HEK293 (cell line): Measurements from ENCODE around the gene KCNAB2.

Experiments used
- CTCF ChIA-PET: fragments of 350-600 bp; formaldehyde crosslinking; extraction: SDS; loops from one replicate; lab custom pipeline; 2021; ENCODE audit warnings: antibody characterized with exemption; lab: Yijun Ruan, JAX
- POLR2A ChIA-PET: fragments of 300-600 bp; formaldehyde crosslinking; extraction: SDS; loops from one replicate; lab custom pipeline; 2020; ENCODE audit warnings: antibody characterized with exemption, inconsistent platforms; lab: Yijun Ruan, JAX
- H3K27ac ChIP-seq: fragments of 200-500 bp; sonication (Bioruptor generic); 2 replicates; pipeline ENCODE4 v1.5.1; 2014; ENCODE audit warnings: low read depth, low read length, control low read depth, inconsistent platforms; ENCODE audit errors: extremely low read depth
- H3K36me3 ChIP-seq, 2 experiments: fragments of 200-500 bp in 1 of 2; sonication (Bioruptor generic) in 1 of 2; 1 replicate in 1 of 2; 2 replicates in 1 of 2; pipeline ENCODE4 v1.5.1; 2014 to 2017; ENCODE audit warnings: inconsistent platforms in 2 of 2, low read length in 2 of 2; ENCODE audit not compliant: control insufficient read depth in 2 of 2, insufficient read depth in 1 of 2
- H3K4me1 ChIP-seq: fragments of 200-500 bp; sonication (Bioruptor generic); 2 replicates; pipeline ENCODE4 v1.5.1; 2014; ENCODE audit warnings: mild to moderate bottlenecking, low read length, inconsistent platforms; ENCODE audit not compliant: control insufficient read depth, insufficient read depth
- H3K4me3 ChIP-seq: 2 replicates; pipeline ENCODE4 v1.5.1; 2011; ENCODE audit warnings: low read depth, mild to moderate bottlenecking, control low read depth, low read length, moderate library complexity
- H3K9me3 ChIP-seq: fragments of 200-500 bp; sonication (Bioruptor generic); 2 replicates; pipeline ENCODE4 v1.5.1; 2014; ENCODE audit warnings: low read depth, low read length, inconsistent platforms; ENCODE audit not compliant: control insufficient read depth, insufficient read depth
- KLF1 ChIP-seq: fragments of 450-650 bp; formaldehyde crosslinking; IDR thresholded peaks from 2 replicates; pipeline ENCODE4 v1.5.1; 2016; ENCODE audit warnings: missing biosample characterization, missing genetic modification characterization
- TRIM28 ChIP-seq: IDR thresholded peaks from 2 replicates; pipeline ENCODE4 v1.6.1; 2011; ENCODE audit warnings: low read length, control low read depth, borderline replicate concordance
- TSHZ1 ChIP-seq: fragments of 450-650 bp; formaldehyde crosslinking; IDR thresholded peaks from 2 replicates; pipeline ENCODE4 v1.5.1; 2016; ENCODE audit warnings: missing biosample characterization, missing genetic modification characterization, borderline replicate concordance
- ZBTB6 ChIP-seq: fragments of 450-650 bp; formaldehyde crosslinking; IDR thresholded peaks from 2 replicates; pipeline ENCODE4 v1.5.1; 2017; ENCODE audit warnings: missing biosample characterization, missing genetic modification characterization
- ZNF148 ChIP-seq: fragments of 450-650 bp; formaldehyde crosslinking; IDR thresholded peaks from 2 replicates; pipeline ENCODE4 v1.5.0; 2017; ENCODE audit warnings: missing biosample characterization, missing genetic modification characterization, borderline replicate concordance
- ZNF184 ChIP-seq: fragments of 450-650 bp; IDR thresholded peaks from 2 replicates; pipeline ENCODE4 v1.5.1; 2018; ENCODE audit warnings: missing biosample characterization, mild to moderate bottlenecking, missing genetic modification characterization
- ZNF266 ChIP-seq: fragments of 450-650 bp; formaldehyde crosslinking; IDR thresholded peaks from 2 replicates; pipeline ENCODE4 v1.5.1; 2016; ENCODE audit warnings: missing biosample characterization, missing genetic modification characterization, low read depth
- ZNF513 ChIP-seq: fragments of 450-650 bp; IDR thresholded peaks from 2 replicates; pipeline ENCODE4 v1.5.1; 2018; ENCODE audit warnings: missing biosample characterization, missing genetic modification characterization
- ZNF580 ChIP-seq: fragments of 450-650 bp; formaldehyde crosslinking; IDR thresholded peaks from 2 replicates; pipeline ENCODE4 v1.5.1; 2016; ENCODE audit warnings: missing biosample characterization, missing genetic modification characterization
- ZNF660 ChIP-seq: fragments of 450-650 bp; IDR thresholded peaks from 2 replicates; pipeline ENCODE4 v1.5.1; 2018; ENCODE audit warnings: missing biosample characterization, mild to moderate bottlenecking, missing genetic modification characterization
- ZNF664 ChIP-seq: fragments of 450-650 bp; formaldehyde crosslinking; IDR thresholded peaks from 2 replicates; pipeline ENCODE4 v1.5.1; 2016; ENCODE audit warnings: missing biosample characterization, missing genetic modification characterization
- ZSCAN5A ChIP-seq: fragments of 450-650 bp; formaldehyde crosslinking; IDR thresholded peaks from 2 replicates; pipeline ENCODE4 v1.5.1; 2016; ENCODE audit warnings: missing biosample characterization, missing genetic modification characterization

The KCNAB2 gene

GRCh38 chr1:6039031-6039430 is 6.7 kb upstream of the KCNAB2 start (continued):
- TF ChIP-seq ZNF148 (tag by site-specific recombination) (no peak), ZNF664 (tag by site-specific recombination) (no peak), TRIM28 (no peak), ZSCAN5A (tag by site-specific recombination) (no peak), ZNF266 (tag by site-specific recombination) (no peak), ZBTB6 (tag by site-specific recombination) (no peak), ZNF580 (tag by site-specific recombination) (no peak)

GRCh38 chr1:6040444-6040843 is 5.2 kb upstream of the KCNAB2 start:
- Histone ChIP-seq H3K9me3 (no peaks in the 10 kb centered on the region), H3K4me3 (no peak overlapping the region), H3K27ac (no peak overlapping the region), H3K36me3 (no peaks in the 10 kb centered on the region), H3K4me1 (peaks cover 2% of the 10 kb centered on the region)
- ChIA-PET CTCF (interaction anchor here (0.6 to 0.9 kb wide), 3 partner anchors 34 to 207 kb away, joined by 3 to 4 read pairs (median 3); no protein-coding TSS in a partner anchor), POLR2A (no interaction called here)
- no peak for TF ChIP-seq ZNF184 (tag by site-specific recombination)
- TF ChIP-seq KLF1: no peak
- TF ChIP-seq ZNF660 (tag by site-specific recombination): no peak
- TF ChIP-seq ZNF513 (tag by site-specific recombination): no peak
- no peak for TF ChIP-seq TSHZ1 (tag by site-specific recombination)
